Neutrophil (primary cell): ENCODE measurements around the gene SDK2.

Experiments
- H3K27ac ChIP-seq: fragments of 200-600 bp; sonication (generic); 2 replicates; pipeline ENCODE4 v1.5.1; 2016; ENCODE audit warnings: mild to moderate bottlenecking, moderate library complexity
- H3K27me3 ChIP-seq: fragments of 200-600 bp; sonication (generic); 2 replicates; pipeline ENCODE4 v1.6.0; 2016; ENCODE audit warnings: mild to moderate bottlenecking
- H3K36me3 ChIP-seq: fragments of 200-600 bp; sonication (generic); 2 replicates; pipeline ENCODE4 v1.5.1; 2017
- H3K4me1 ChIP-seq, 2 experiments: fragments of 200-600 bp in 1 of 2; sonication (generic) in 1 of 2; 1 replicate in 1 of 2; 2 replicates in 1 of 2; pipeline versions ENCODE4 v1.5.1 to v1.6.1; 2013 to 2016; ENCODE audit warnings: low read depth in 1 of 2, low read length in 1 of 2, mild to moderate bottlenecking in 1 of 2, moderate library complexity in 1 of 2; ENCODE audit not compliant: control insufficient read depth in 1 of 2, insufficient read depth in 1 of 2
- H3K4me3 ChIP-seq, 2 experiments: fragments of 200-600 bp in 1 of 2; sonication (generic) in 1 of 2; 1 replicate in 1 of 2; 2 replicates in 1 of 2; pipeline ENCODE4 v1.5.1; 2013 to 2016; ENCODE audit warnings: low read depth in 1 of 2, low read length in 1 of 2, mild to moderate bottlenecking in 1 of 2, moderate library complexity in 1 of 2
- H3K9me3 ChIP-seq: fragments of 200-600 bp; sonication (generic); 2 replicates; pipeline ENCODE4 v1.5.1; 2016
- CTCF ChIP-seq: fragments of 200-600 bp; sonication (generic); IDR thresholded peaks from 2 replicates; pipeline ENCODE4 v1.5.1; 2016; ENCODE audit warnings: antibody characterized with exemption

The SDK2 gene

GRCh38 chr17:73623247-73623646, 21.0 kb downstream of the SDK2 start:
- no peaks in the 10 kb centered on the region for H3K36me3 ChIP-seq
- H3K4me1 ChIP-seq, result no peaks in the 10 kb centered on the region
- H3K27me3 ChIP-seq, result no peaks in the 10 kb centered on the region
- no peak overlapping the region for H3K4me3 ChIP-seq
- H3K27ac ChIP-seq, result no peak overlapping the region
- TF ChIP-seq CTCF, result no peak
- no peaks in the 10 kb centered on the region for H3K9me3 ChIP-seq

- no peak for TF ChIP-seq CTCF
- Histone ChIP-seq H3K4me3 (no peak overlapping the region), H3K27me3 (no peaks in the 10 kb centered on the region), H3K4me1 (no peaks in the 10 kb centered on the region), H3K9me3 (no peaks in the 10 kb centered on the region), H3K36me3 (no peaks in the 10 kb centered on the region), H3K27ac (no peak overlapping the region)
Measured at GRCh38 chr17:73622381-73622780, 21.9 kb downstream of the SDK2 start.

DNA sequence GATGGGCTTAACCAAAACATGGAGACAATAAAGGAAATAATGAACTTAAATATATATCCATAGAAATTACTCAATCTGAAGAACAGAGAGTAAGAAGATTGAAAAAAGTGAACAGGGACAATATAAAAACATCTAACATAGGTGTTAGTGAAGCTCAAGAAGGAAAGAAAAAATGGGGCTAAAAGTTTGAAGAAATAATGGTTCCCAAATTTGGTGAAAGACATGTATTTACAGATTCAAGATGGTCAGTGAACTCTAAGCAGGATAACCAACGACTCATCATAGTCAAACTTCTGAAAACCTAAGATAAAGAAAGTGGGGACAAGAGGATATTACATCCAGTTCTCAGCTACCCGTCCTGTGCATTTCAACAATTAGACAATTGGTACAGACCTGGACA, 22.6 kb downstream of the SDK2 start:
- Histone ChIP-seq H3K4me3 (no peak overlapping the region), H3K36me3 (no peaks in the 10 kb centered on the region), H3K27me3 (no peaks in the 10 kb centered on the region), H3K4me1 (no peaks in the 10 kb centered on the region), H3K27ac (no peak overlapping the region), H3K9me3 (no peaks in the 10 kb centered on the region)
- no peak for TF ChIP-seq CTCF

GRCh38 chr17:73620414-73620813, 23.8 kb downstream of the SDK2 start:
- no peak overlapping the region for H3K27ac ChIP-seq
- no peaks in the 10 kb centered on the region for H3K9me3 ChIP-seq
- H3K36me3 ChIP-seq, result no peaks in the 10 kb centered on the region
- no peaks in the 10 kb centered on the region for H3K4me1 ChIP-seq
- TF ChIP-seq CTCF, result no peak
- no peak overlapping the region for H3K4me3 ChIP-seq
- H3K27me3 ChIP-seq, result no peaks in the 10 kb centered on the region

GRCh38 chr17:73617501-73617900, 26.7 kb downstream of the SDK2 start:
- H3K27ac ChIP-seq, result no peak overlapping the region
- no peak for TF ChIP-seq CTCF
- no peak overlapping the region for H3K4me3 ChIP-seq
- no peaks in the 10 kb centered on the region for H3K4me1 ChIP-seq
- H3K36me3 ChIP-seq, result no peaks in the 10 kb centered on the region
- no peaks in the 10 kb centered on the region for H3K27me3 ChIP-seq
- no peaks in the 10 kb centered on the region for H3K9me3 ChIP-seq

- Histone ChIP-seq H3K4me1 (no peaks in the 10 kb centered on the region), H3K27me3 (no peaks in the 10 kb centered on the region), H3K27ac (no peak overlapping the region), H3K4me3 (no peak overlapping the region), H3K9me3 (no peaks in the 10 kb centered on the region), H3K36me3 (no peaks in the 10 kb centered on the region)
- TF ChIP-seq CTCF, result no peak
Measured at GRCh38 chr17:73616873-73617404, 27.3 kb downstream of the SDK2 start.
